CD4-positive, alpha-beta T cell (primary cell): Measurements from ENCODE around the gene IGFBP4. TPM values are rescaled to one million over a fixed set of nuclear protein-coding genes. Genes with fewer than 3 reads are reported as not detected.
"Not testable (repeated sequence)": the region's sequence is repeated elsewhere in the genome, so short reads cannot be mapped to it uniquely, and the experiment has no call there.

Source experiments
- ATAC-seq: fragments of 200-7000 bp; cut with Tn5 transposase; one replicate; pipeline ENCODE4 v1.10.0; 2022; ENCODE audit warnings: mild to moderate bottlenecking; ENCODE audit not compliant: poor library complexity
- CTCF ChIA-PET: fragments of 350-600 bp; sonication (Branson Sonifier 250); formaldehyde crosslinking; loops from one replicate; lab custom pipeline; 2021; ENCODE audit warnings: antibody characterized with exemption, inconsistent platforms; lab: Charles Lee
- POLR2A ChIA-PET: fragments of 350-600 bp; sonication (Branson Sonifier 250); formaldehyde crosslinking; loops from one replicate; lab custom pipeline; 2021; ENCODE audit warnings: antibody characterized with exemption, inconsistent platforms; lab: Charles Lee
- DNase-seq, 14 experiments: peaks; one replicate each; pipeline ENCODE4 v3.0.0-alpha.2; 2013 to 2020; ENCODE audit warnings: mixed read lengths in 2 of 14
- H3K27ac ChIP-seq, 2 donors: one replicate each; pipeline versions ENCODE4 v1.5.1 to v1.7.0; 2013; ENCODE audit warnings: low read length in 2 of 2, low read depth in 1 of 2, mild to moderate bottlenecking in 1 of 2
- H3K27me3 ChIP-seq, 2 experiments: 1 replicate in 1 of 2; 2 replicates in 1 of 2; pipeline versions ENCODE4 v1.6.1 to v1.7.0; 2013; ENCODE audit warnings: low read length in 2 of 2, control low read depth in 1 of 2, mild to moderate bottlenecking in 1 of 2, moderate library complexity in 1 of 2; ENCODE audit not compliant: insufficient read depth in 2 of 2, control insufficient read depth in 1 of 2
- H3K36me3 ChIP-seq: one replicate; pipeline ENCODE4 v1.6.1; 2013; ENCODE audit warnings: low read length, control low read depth; ENCODE audit not compliant: insufficient read depth
- H3K4me1 ChIP-seq: one replicate; pipeline ENCODE4 v1.6.1; 2013; ENCODE audit warnings: low read length, control low read depth; ENCODE audit not compliant: insufficient read depth
- H3K4me3 ChIP-seq: one replicate; pipeline ENCODE4 v1.5.1; 2013; ENCODE audit warnings: mild to moderate bottlenecking, low read length, moderate library complexity
- H3K9me3 ChIP-seq, 2 experiments: 1 replicate in 1 of 2; 2 replicates in 1 of 2; pipeline versions ENCODE4 v1.6.1 to v1.7.0; 2013; ENCODE audit warnings: low read length in 2 of 2, mild to moderate bottlenecking in 2 of 2, control low read depth in 1 of 2, moderate library complexity in 1 of 2; ENCODE audit not compliant: control insufficient read depth in 1 of 2, insufficient read depth in 1 of 2
- H3K27ac Mint-ChIP-seq: one replicate; pipeline ENCODE4 v1.8.0; 2020; ENCODE audit warnings: mixed read lengths
- H3K27me3 Mint-ChIP-seq: one replicate; pipeline ENCODE4 v1.8.0; 2021; ENCODE audit warnings: mixed read lengths
- H3K36me3 Mint-ChIP-seq: one replicate; pipeline ENCODE4 v1.8.0; 2021; ENCODE audit warnings: low read depth, mixed read lengths
- H3K4me1 Mint-ChIP-seq: one replicate; pipeline ENCODE4 v1.8.0; 2021; ENCODE audit warnings: low read depth, mixed read lengths
- H3K4me3 Mint-ChIP-seq: one replicate; pipeline ENCODE4 v1.8.0; 2020; ENCODE audit warnings: mild to moderate bottlenecking, mixed read lengths
- H3K9me3 Mint-ChIP-seq: one replicate; pipeline ENCODE4 v1.8.0; 2020; ENCODE audit warnings: mixed read lengths
- CTCF ChIP-seq: fragments of 200-600 bp; IDR thresholded peaks from one replicate; pipeline ENCODE4 v1.8.0; 2022; ENCODE audit warnings: antibody characterized with exemption, mild to moderate bottlenecking
- intact Hi-C, 2 experiments: fragments of 100-400 bp; cut with DNase I in 1 of 2; cut with micrococcal nuclease in 1 of 2; formaldehyde crosslinking; loops; one replicate each; pipeline versions ENCODE4 v1.15.1 to v1.9.0; 2023 to 2025; cut with DNase I, micrococcal nuclease
- total RNA-seq, 174 experiments: library from RNA in 2 of 174; stranded (reverse) in 2 of 174; gene quantifications; one replicate each; pipeline ENCODE4 v1.2.3 and lab custom pipeline; 2021 to 2026

The IGFBP4 gene
- total RNA-seq, 2 experiments from 2014 or later, result 2.5 to 2.6 TPM

- ChIA-PET CTCF (interaction anchor here (0.8 to 0.9 kb wide), 2 partner anchors 72 to 129 kb away, joined by 3 read pairs; no protein-coding TSS in a partner anchor), POLR2A (interaction anchor here (1.1 kb wide), 1 partner anchor 14 kb away, joined by 3 read pairs; the partner anchor contains the start of gene TOP2A)
- Histone ChIP-seq H3K4me3 (no peak overlapping the region), H3K9me3 (no peaks in the 10 kb centered on the region), H3K27ac (no peak overlapping the region), H3K27me3 (no peaks in the 10 kb centered on the region), H3K4me1 (peaks cover 3% of the 10 kb centered on the region), H3K36me3 (no peaks in the 10 kb centered on the region)
- Mint-ChIP-seq H3K4me1 (peaks cover 22% of the 10 kb centered on the region), H3K9me3 (no peaks in the 10 kb centered on the region), H3K36me3 (no peaks in the 10 kb centered on the region), H3K4me3 (no peak overlapping the region), H3K27ac (peak overlapping the region; percentile 57), H3K27me3 (no peaks in the 10 kb centered on the region)
- intact Hi-C loops, result loop anchor here (5.0 kb wide), 3 partner anchors 38 to 73 kb away; partner anchors contain the start of genes GJD3 (in 1 of the 2) and IGFBP4 (in 1 of the 2)
- no peak for TF ChIP-seq CTCF
- no peak for DNase-seq
- ATAC-seq, result no peak
Measured at GRCh38 chr17:40404003-40404402, 39.2 kb upstream of the IGFBP4 start.

GRCh38 chr17:40407460-40407859, 35.8 kb upstream of the IGFBP4 start:
- Histone ChIP-seq H3K27ac (no peak overlapping the region), H3K9me3 (no peaks in the 10 kb centered on the region), H3K4me1 (no peaks in the 10 kb centered on the region), H3K36me3 (no peaks in the 10 kb centered on the region), H3K27me3 (no peaks in the 10 kb centered on the region), H3K4me3 (no peak overlapping the region)
- Mint-ChIP-seq H3K4me3 (no peak overlapping the region), H3K9me3 (no peaks in the 10 kb centered on the region), H3K27me3 (no peaks in the 10 kb centered on the region), H3K4me1 (peaks cover 12% of the 10 kb centered on the region), H3K36me3 (no peaks in the 10 kb centered on the region), H3K27ac (no peak overlapping the region)
- no peak for TF ChIP-seq CTCF
- ChIA-PET CTCF (interaction anchor here (0.8 to 2.7 kb wide), 3 partner anchors 10 to 126 kb away, joined by 3 to 8 read pairs (median 3); partner anchors contain the start of gene TOP2A), POLR2A (no interaction called here)
- DNase-seq (no peak), ATAC-seq (no peak)
- intact Hi-C loops, result no loop called here

- H3K9me3 Mint-ChIP-seq, H3K27ac Mint-ChIP-seq, intact Hi-C loops, H3K4me3 ChIP-seq, H3K27ac ChIP-seq, DNase-seq, ATAC-seq, H3K27me3 ChIP-seq, H3K9me3 ChIP-seq, H3K4me1 ChIP-seq, H3K27me3 Mint-ChIP-seq, H3K4me1 Mint-ChIP-seq, H3K4me3 Mint-ChIP-seq, H3K36me3 Mint-ChIP-seq, H3K36me3 ChIP-seq: not testable (repeated sequence)
- POLR2A ChIA-PET, result interaction anchor here (1.0 kb wide), 1 partner anchor 147 kb away, joined by 3 read pairs; no protein-coding TSS in a partner anchor
- CTCF ChIA-PET, result interaction anchor here (2.7 kb wide), 1 partner anchor 124 kb away, joined by 8 read pairs; no protein-coding TSS in a partner anchor
Measured at GRCh38 chr17:40409540-40409939, 33.7 kb upstream of the IGFBP4 start.
